ENCODE measurements around the gene SNPH. TPM values are rescaled to one million over a fixed set of nuclear protein-coding genes. Genes with fewer than 3 reads are reported as not detected.

Gene SNPH
- total RNA-seq, 2 donors from 2014 or later = 0.90 to 1.7 TPM

- H3K36me3 Mint-ChIP-seq (ENCODE audit: low read depth) = no peaks in the 10 kb centered on the region
- no peak overlapping the region for H3K27ac Mint-ChIP-seq
- no peaks in the 10 kb centered on the region for H3K27me3 Mint-ChIP-seq
- peak; percentile 20 for ATAC-seq (replicated peaks)
- H3K4me1 Mint-ChIP-seq = peaks cover 9% of the 10 kb centered on the region
- no peaks in the 10 kb centered on the region for H3K9me3 Mint-ChIP-seq
- no peak overlapping the region for H3K4me3 Mint-ChIP-seq
Observed at GRCh38 chr20:1302685-1303541, 36.8 kb downstream of the SNPH start.

GRCh38 chr20:1304710-1305515 is 38.8 kb downstream of the SNPH start:
- Mint-ChIP-seq H3K27ac (peak overlapping the region; percentile 57), H3K4me1 (peaks cover 9% of the 10 kb centered on the region), H3K9me3 (no peaks in the 10 kb centered on the region), H3K27me3 (no peaks in the 10 kb centered on the region), H3K36me3 (ENCODE audit: low read depth) (no peaks in the 10 kb centered on the region), H3K4me3 (no peak overlapping the region)
- ATAC-seq (replicated peaks) = no peak

GRCh38 chr20:1305712-1306111 is 39.6 kb downstream of the SNPH start:
- no peak overlapping the region for H3K4me3 Mint-ChIP-seq
- H3K4me1 Mint-ChIP-seq = peaks cover 8% of the 10 kb centered on the region
- no peaks in the 10 kb centered on the region for H3K9me3 Mint-ChIP-seq
- no peak overlapping the region for H3K27ac Mint-ChIP-seq
- no peaks in the 10 kb centered on the region for H3K27me3 Mint-ChIP-seq
- no peak for ATAC-seq (replicated peaks)
- no peaks in the 10 kb centered on the region for H3K36me3 Mint-ChIP-seq (ENCODE audit: low read depth)

DNA sequence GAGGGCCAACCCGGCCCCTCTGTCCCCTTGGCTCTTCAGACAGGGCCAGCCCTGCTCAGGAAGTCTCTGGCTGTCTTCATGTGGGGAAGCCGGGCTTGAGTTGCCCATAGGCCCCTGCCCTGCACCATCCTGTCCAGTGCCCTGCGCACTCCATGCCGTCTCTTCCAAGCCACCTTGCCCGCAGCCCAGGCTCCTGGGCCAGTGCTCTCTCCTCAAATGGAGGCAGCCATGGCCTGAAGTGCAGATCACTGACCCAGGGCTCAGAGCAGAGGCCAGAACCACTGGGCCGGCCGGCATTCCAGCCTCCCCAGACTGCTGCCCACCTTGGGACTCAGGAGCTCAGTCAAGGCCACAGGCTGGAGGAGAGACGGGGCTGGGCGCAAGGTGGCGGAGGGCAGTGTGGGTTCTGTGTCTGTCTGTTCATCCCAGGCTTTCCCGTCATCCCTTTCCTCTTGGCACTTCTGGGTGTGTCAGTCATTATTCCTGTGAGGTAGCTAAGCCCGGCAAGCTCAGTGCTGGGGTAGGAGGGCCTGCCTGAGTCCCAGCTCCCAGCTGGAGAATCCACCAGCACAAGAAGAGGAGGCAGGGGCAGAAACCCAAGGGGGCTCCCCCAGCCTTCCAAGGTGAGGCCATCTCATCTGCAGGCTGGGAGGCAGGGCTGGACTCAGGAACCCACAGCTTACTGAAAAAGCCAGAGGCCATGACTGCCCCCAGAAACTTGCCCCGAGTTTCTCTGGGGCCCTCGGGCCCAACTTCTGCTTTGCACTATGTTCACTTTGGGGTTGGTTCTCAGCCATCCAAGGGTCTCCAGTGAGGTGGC is 40.4 kb downstream of the SNPH start:
- no peak for ATAC-seq (replicated peaks)
- H3K36me3 Mint-ChIP-seq (ENCODE audit: low read depth) = no peaks in the 10 kb centered on the region
- no peaks in the 10 kb centered on the region for H3K9me3 Mint-ChIP-seq
- no peak overlapping the region for H3K4me3 Mint-ChIP-seq
- H3K27ac Mint-ChIP-seq = no peak overlapping the region
- H3K27me3 Mint-ChIP-seq = no peaks in the 10 kb centered on the region
- no peaks in the 10 kb centered on the region for H3K4me1 Mint-ChIP-seq

GRCh38 chr20:1307171-1307570 is 41.1 kb downstream of the SNPH start:
- H3K27me3 Mint-ChIP-seq = no peaks in the 10 kb centered on the region
- no peaks in the 10 kb centered on the region for H3K36me3 Mint-ChIP-seq (ENCODE audit: low read depth)
- H3K9me3 Mint-ChIP-seq = no peaks in the 10 kb centered on the region
- no peaks in the 10 kb centered on the region for H3K4me1 Mint-ChIP-seq
- ATAC-seq (replicated peaks) = no peak
- H3K27ac Mint-ChIP-seq = no peak overlapping the region
- H3K4me3 Mint-ChIP-seq = no peak overlapping the region

GRCh38 chr20:1307571-1307971 is 41.5 kb downstream of the SNPH start:
- no peak for ATAC-seq (replicated peaks)
- no peaks in the 10 kb centered on the region for H3K27me3 Mint-ChIP-seq
- H3K4me1 Mint-ChIP-seq = no peaks in the 10 kb centered on the region

GRCh38 chr20:1308067-1308701 is 42.1 kb downstream of the SNPH start:
- ATAC-seq (replicated peaks) = no peak
- H3K9me3 Mint-ChIP-seq = no peaks in the 10 kb centered on the region
- H3K4me3 Mint-ChIP-seq = no peak overlapping the region
- no peaks in the 10 kb centered on the region for H3K27me3 Mint-ChIP-seq
- no peaks in the 10 kb centered on the region for H3K4me1 Mint-ChIP-seq
- no peak overlapping the region for H3K27ac Mint-ChIP-seq
- no peaks in the 10 kb centered on the region for H3K36me3 Mint-ChIP-seq (ENCODE audit: low read depth)

More at GRCh38 chr20:1307571-1307971, 41.5 kb downstream of the SNPH start:
- H3K9me3 Mint-ChIP-seq = no peaks in the 10 kb centered on the region
- H3K36me3 Mint-ChIP-seq (ENCODE audit: low read depth) = no peaks in the 10 kb centered on the region
- H3K4me3 Mint-ChIP-seq = no peak overlapping the region
- no peak overlapping the region for H3K27ac Mint-ChIP-seq

DNA sequence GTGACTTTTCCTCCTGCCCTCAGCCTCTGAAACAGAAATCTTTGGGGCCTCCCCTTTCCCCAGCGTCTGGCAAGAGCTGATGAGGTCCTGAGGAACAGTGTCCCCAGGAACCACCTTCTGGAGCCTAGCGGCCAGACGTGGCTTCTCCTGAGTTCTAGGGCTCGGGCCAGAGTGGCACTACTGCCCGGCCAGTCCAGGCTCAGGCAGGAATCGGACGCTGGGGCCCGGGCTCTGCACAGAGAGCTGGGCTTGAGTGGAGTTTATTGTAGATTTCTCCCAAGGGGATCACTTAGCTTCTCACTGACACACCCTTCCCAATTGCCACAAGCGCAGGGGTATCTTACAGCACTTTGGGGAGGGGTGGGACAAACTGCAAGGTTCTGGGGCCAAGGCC is 42.6 kb downstream of the SNPH start:
- Mint-ChIP-seq H3K9me3 (no peaks in the 10 kb centered on the region), H3K4me1 (no peaks in the 10 kb centered on the region), H3K27ac (no peak overlapping the region), H3K27me3 (no peaks in the 10 kb centered on the region), H3K4me3 (no peak overlapping the region), H3K36me3 (ENCODE audit: low read depth) (no peaks in the 10 kb centered on the region)
- no peak for ATAC-seq (replicated peaks)

DNA sequence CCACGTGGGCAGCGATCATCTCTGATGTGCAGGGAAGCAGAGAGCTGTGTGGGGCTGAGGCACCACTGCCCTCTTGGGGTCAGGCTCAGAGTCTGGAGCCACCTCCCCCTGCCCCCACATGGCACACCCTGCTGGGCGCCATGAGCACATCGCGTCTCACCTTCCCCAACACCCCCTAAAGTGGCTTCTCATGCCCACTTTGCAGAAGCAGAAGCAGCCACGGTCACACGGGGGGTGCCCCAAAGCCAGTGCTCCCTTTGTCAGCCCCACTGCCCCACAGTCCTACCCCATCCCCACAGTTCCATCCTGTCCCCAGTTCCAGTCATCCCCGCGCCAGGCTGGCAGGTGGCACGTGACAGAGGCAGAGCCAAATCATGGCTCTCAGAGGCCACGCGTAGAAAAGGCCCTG is 43.3 kb downstream of the SNPH start:
- Mint-ChIP-seq H3K36me3 (ENCODE audit: low read depth) (no peaks in the 10 kb centered on the region), H3K9me3 (no peaks in the 10 kb centered on the region), H3K4me1 (no peaks in the 10 kb centered on the region), H3K27me3 (no peaks in the 10 kb centered on the region), H3K4me3 (no peak overlapping the region), H3K27ac (no peak overlapping the region)
- no peak for ATAC-seq (replicated peaks)

- H3K27me3 Mint-ChIP-seq = no peaks in the 10 kb centered on the region
- no peak overlapping the region for H3K4me3 Mint-ChIP-seq
- H3K9me3 Mint-ChIP-seq = no peaks in the 10 kb centered on the region
- no peaks in the 10 kb centered on the region for H3K36me3 Mint-ChIP-seq (ENCODE audit: low read depth)
- no peaks in the 10 kb centered on the region for H3K4me1 Mint-ChIP-seq
- H3K27ac Mint-ChIP-seq = no peak overlapping the region
- no peak for ATAC-seq (replicated peaks)
Observed at GRCh38 chr20:1310071-1310470, 44.0 kb downstream of the SNPH start.

GRCh38 chr20:1310506-1311190 is 44.6 kb downstream of the SNPH start:
- ATAC-seq (replicated peaks) = no peak
- Mint-ChIP-seq H3K36me3 (ENCODE audit: low read depth) (no peaks in the 10 kb centered on the region), H3K27ac (no peak overlapping the region), H3K9me3 (no peaks in the 10 kb centered on the region), H3K27me3 (no peaks in the 10 kb centered on the region), H3K4me1 (no peaks in the 10 kb centered on the region), H3K4me3 (no peak overlapping the region)

- no peaks in the 10 kb centered on the region for H3K4me1 Mint-ChIP-seq
- no peaks in the 10 kb centered on the region for H3K36me3 Mint-ChIP-seq (ENCODE audit: low read depth)
- no peaks in the 10 kb centered on the region for H3K27me3 Mint-ChIP-seq
- no peaks in the 10 kb centered on the region for H3K9me3 Mint-ChIP-seq
- H3K4me3 Mint-ChIP-seq = no peak overlapping the region
- no peak for ATAC-seq (replicated peaks)
- H3K27ac Mint-ChIP-seq = no peak overlapping the region
Observed at GRCh38 chr20:1312308-1312707, 46.2 kb downstream of the SNPH start.

GRCh38 chr20:1312904-1313235 is 46.8 kb downstream of the SNPH start:
- H3K27me3 Mint-ChIP-seq = no peaks in the 10 kb centered on the region
- H3K9me3 Mint-ChIP-seq = no peaks in the 10 kb centered on the region
- no peak overlapping the region for H3K27ac Mint-ChIP-seq
- ATAC-seq (replicated peaks) = no peak
- no peaks in the 10 kb centered on the region for H3K36me3 Mint-ChIP-seq (ENCODE audit: low read depth)
- peaks cover 3% of the 10 kb centered on the region for H3K4me1 Mint-ChIP-seq
- H3K4me3 Mint-ChIP-seq = no peak overlapping the region
